ENCODE measurements around the gene ACAD8.
"Not testable (repeated sequence)": the region's sequence is repeated elsewhere in the genome, so short reads cannot be mapped to it uniquely, and the experiment has no call there.

The ACAD8 gene

GRCh38 chr11:134252346-134253187, 801 bp upstream of the ACAD8 start:
- H3K9me3 ChIP-seq (ENCODE audit: control insufficient read depth in 1 of 2, low read length in 2 of 2): no peaks in the 10 kb centered on the region
- H3K9ac ChIP-seq (ENCODE audit: low read depth in 1 of 2, low read length in 2 of 2): peak overlapping the region; percentile 85 to 89
- peaks cover 12 to 37% of the 10 kb centered on the region in 2 donors for H3K36me3 ChIP-seq (ENCODE audit: control insufficient read depth in 1 of 2, insufficient read depth in 2 of 2, low read length in 2 of 2)
- no peaks in the 10 kb centered on the region for H3K27me3 ChIP-seq (ENCODE audit: control insufficient read depth in 1 of 2, insufficient read depth in 2 of 2, low read length in 2 of 2)
- no peak overlapping the region for H3K27ac ChIP-seq (ENCODE audit: low read depth, low read length)
- peaks cover 11 to 22% of the 10 kb centered on the region in 2 donors for H3K4me1 ChIP-seq (ENCODE audit: control insufficient read depth in 1 of 2, insufficient read depth in 2 of 2, low read length in 2 of 2)
- peak overlapping the region; percentile 93 to 100 for H3K4me3 ChIP-seq (ENCODE audit: low read depth in 1 of 2, low read length in 2 of 2)

DNA sequence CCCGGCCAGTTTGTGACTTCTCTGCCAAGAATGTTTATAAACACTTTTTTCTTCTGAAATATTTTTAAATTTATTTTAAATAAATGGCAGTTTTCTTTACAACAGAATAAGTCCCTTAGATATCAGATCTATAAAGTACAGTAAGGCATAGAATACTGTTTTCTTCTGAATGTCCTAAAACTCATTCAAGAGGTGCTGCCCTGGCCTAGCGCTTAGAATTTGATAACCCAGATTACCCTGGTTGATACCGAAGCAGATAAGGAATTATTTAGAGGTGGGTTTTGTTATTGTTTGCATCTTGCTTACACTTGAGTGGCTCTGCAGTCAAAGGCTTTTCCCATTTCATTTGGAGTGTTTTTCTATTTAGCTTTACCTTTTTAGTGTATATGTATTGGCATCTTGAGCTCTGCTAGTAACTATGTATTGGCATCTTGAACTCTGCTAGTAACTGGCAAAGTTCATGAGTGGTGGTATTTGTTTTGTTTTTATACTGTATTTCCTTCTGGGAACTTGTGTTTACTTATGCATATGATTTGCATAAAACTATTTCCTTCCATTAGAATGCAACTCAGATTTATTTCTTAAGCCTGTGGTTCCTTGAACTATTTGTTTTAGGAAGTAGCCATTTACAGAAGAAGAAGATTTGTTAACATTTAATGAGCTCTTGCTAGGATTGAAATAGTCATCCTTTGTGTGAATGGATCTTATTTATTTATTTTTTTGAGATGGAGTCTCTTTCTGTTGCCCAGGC, 1.2 kb downstream of the ACAD8 start:
- Histone ChIP-seq H3K36me3 (ENCODE audit: control insufficient read depth in 1 of 2, insufficient read depth in 2 of 2, low read length in 2 of 2) (peaks cover 16 to 36% of the 10 kb centered on the region in 2 donors), H3K9me3 (ENCODE audit: control insufficient read depth in 1 of 2, low read length in 2 of 2) (no peaks in the 10 kb centered on the region), H3K9ac (ENCODE audit: low read depth in 1 of 2, low read length in 2 of 2) (peak overlapping the region in 1 of 2 donors; percentile 49), H3K4me1 (ENCODE audit: control insufficient read depth in 1 of 2, insufficient read depth in 2 of 2, low read length in 2 of 2) (peaks cover 11 to 22% of the 10 kb centered on the region in 2 donors), H3K27ac (ENCODE audit: low read depth, low read length) (no peak overlapping the region), H3K4me3 (ENCODE audit: low read depth in 1 of 2, low read length in 2 of 2) (peak overlapping the region in 1 of 2 donors; percentile 100), H3K27me3 (ENCODE audit: control insufficient read depth in 1 of 2, insufficient read depth in 2 of 2, low read length in 2 of 2) (no peaks in the 10 kb centered on the region)

DNA sequence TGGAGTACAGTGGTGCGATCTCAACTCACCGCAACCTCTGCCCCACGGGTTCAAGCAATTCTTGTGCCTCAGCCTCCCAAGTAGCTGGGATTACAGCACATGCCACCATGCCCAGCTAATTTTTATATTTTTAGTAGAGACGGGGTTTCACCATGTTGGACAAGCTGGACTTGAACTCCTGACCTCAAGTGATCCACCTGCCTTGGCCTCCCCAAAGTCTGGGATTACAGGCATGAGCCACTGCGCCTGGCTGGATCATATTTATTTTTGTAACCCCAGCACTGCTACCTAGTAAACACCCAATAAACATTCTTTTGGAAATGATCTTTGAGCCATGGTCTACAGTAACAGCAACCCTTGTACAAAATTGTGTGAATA, 1.8 kb downstream of the ACAD8 start:
- not testable (repeated sequence) for H3K4me3 ChIP-seq (ENCODE audit: low read depth in 1 of 2, low read length in 2 of 2); H3K27me3 ChIP-seq (ENCODE audit: control insufficient read depth in 1 of 2, insufficient read depth in 2 of 2, low read length in 2 of 2); H3K27ac ChIP-seq (ENCODE audit: low read depth, low read length); H3K9ac ChIP-seq (ENCODE audit: low read depth in 1 of 2, low read length in 2 of 2); H3K9me3 ChIP-seq (ENCODE audit: control insufficient read depth in 1 of 2, low read length in 2 of 2)
- Histone ChIP-seq H3K4me1 (ENCODE audit: control insufficient read depth in 1 of 2, insufficient read depth in 2 of 2, low read length in 2 of 2) (peaks cover 11 to 22% of the 10 kb centered on the region in 2 donors), H3K36me3 (ENCODE audit: control insufficient read depth in 1 of 2, insufficient read depth in 2 of 2, low read length in 2 of 2) (peaks cover 15 to 36% of the 10 kb centered on the region in 2 donors)

GRCh38 chr11:134257101-134257500, 3.7 kb downstream of the ACAD8 start:
- Histone ChIP-seq H3K9me3 (ENCODE audit: control insufficient read depth in 1 of 2, low read length in 2 of 2) (no peaks in the 10 kb centered on the region), H3K27ac (ENCODE audit: low read depth, low read length) (no peak overlapping the region), H3K4me1 (ENCODE audit: control insufficient read depth in 1 of 2, insufficient read depth in 2 of 2, low read length in 2 of 2) (peaks cover 7 to 16% of the 10 kb centered on the region in 2 donors), H3K9ac (ENCODE audit: low read depth in 1 of 2, low read length in 2 of 2) (no peak overlapping the region), H3K27me3 (ENCODE audit: control insufficient read depth in 1 of 2, insufficient read depth in 2 of 2, low read length in 2 of 2) (no peaks in the 10 kb centered on the region), H3K4me3 (ENCODE audit: low read depth in 1 of 2, low read length in 2 of 2) (no peak overlapping the region), H3K36me3 (ENCODE audit: control insufficient read depth in 1 of 2, insufficient read depth in 2 of 2, low read length in 2 of 2) (peaks cover 15 to 43% of the 10 kb centered on the region in 2 donors)

GRCh38 chr11:134258577-134258976, 5.2 kb downstream of the ACAD8 start:
- Histone ChIP-seq H3K9me3 (ENCODE audit: control insufficient read depth in 1 of 2, low read length in 2 of 2) (no peaks in the 10 kb centered on the region), H3K27ac (ENCODE audit: low read depth, low read length) (no peak overlapping the region), H3K36me3 (ENCODE audit: control insufficient read depth in 1 of 2, insufficient read depth in 2 of 2, low read length in 2 of 2) (peaks cover 15 to 58% of the 10 kb centered on the region in 2 donors), H3K4me3 (ENCODE audit: low read depth in 1 of 2, low read length in 2 of 2) (no peak overlapping the region), H3K27me3 (ENCODE audit: control insufficient read depth in 1 of 2, insufficient read depth in 2 of 2, low read length in 2 of 2) (no peaks in the 10 kb centered on the region), H3K9ac (ENCODE audit: low read depth in 1 of 2, low read length in 2 of 2) (no peak overlapping the region), H3K4me1 (ENCODE audit: control insufficient read depth in 1 of 2, insufficient read depth in 2 of 2, low read length in 2 of 2) (peaks cover 4 to 10% of the 10 kb centered on the region in 2 donors)

GRCh38 chr11:134260503-134260902, 7.1 kb downstream of the ACAD8 start:
- no peak overlapping the region for H3K9ac ChIP-seq (ENCODE audit: low read depth in 1 of 2, low read length in 2 of 2)
- H3K27me3 ChIP-seq (ENCODE audit: control insufficient read depth in 1 of 2, insufficient read depth in 2 of 2, low read length in 2 of 2): no peaks in the 10 kb centered on the region
- H3K36me3 ChIP-seq (ENCODE audit: control insufficient read depth in 1 of 2, insufficient read depth in 2 of 2, low read length in 2 of 2): peaks cover 15 to 59% of the 10 kb centered on the region in 2 donors
- no peaks in the 10 kb centered on the region for H3K9me3 ChIP-seq (ENCODE audit: control insufficient read depth in 1 of 2, low read length in 2 of 2)
- H3K4me3 ChIP-seq (ENCODE audit: low read depth in 1 of 2, low read length in 2 of 2): no peak overlapping the region
- H3K27ac ChIP-seq (ENCODE audit: low read depth, low read length): no peak overlapping the region
- no peaks in the 10 kb centered on the region for H3K4me1 ChIP-seq (ENCODE audit: control insufficient read depth in 1 of 2, insufficient read depth in 2 of 2, low read length in 2 of 2)

DNA sequence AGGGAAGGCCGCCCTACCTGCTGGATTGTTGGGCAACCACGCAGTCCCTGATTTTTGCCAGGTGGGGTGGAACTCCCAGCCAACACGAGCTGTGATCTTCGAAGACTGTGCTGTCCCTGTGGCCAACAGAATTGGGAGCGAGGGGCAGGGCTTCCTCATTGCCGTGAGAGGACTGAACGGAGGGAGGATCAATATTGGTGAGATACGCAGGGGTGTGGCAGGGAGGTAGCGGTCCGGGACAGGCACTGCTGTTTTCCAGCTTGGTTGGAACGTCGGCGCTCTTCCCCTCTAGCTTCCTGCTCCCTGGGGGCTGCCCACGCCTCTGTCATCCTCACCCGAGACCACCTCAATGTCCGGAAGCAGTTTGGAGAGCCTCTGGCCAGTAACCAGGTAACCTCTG, 7.6 kb downstream of the ACAD8 start:
- no peaks in the 10 kb centered on the region for H3K9me3 ChIP-seq (ENCODE audit: control insufficient read depth in 1 of 2, low read length in 2 of 2)
- no peaks in the 10 kb centered on the region for H3K4me1 ChIP-seq (ENCODE audit: control insufficient read depth in 1 of 2, insufficient read depth in 2 of 2, low read length in 2 of 2)
- H3K36me3 ChIP-seq (ENCODE audit: control insufficient read depth in 1 of 2, insufficient read depth in 2 of 2, low read length in 2 of 2): peaks cover 15 to 59% of the 10 kb centered on the region in 2 donors
- H3K27ac ChIP-seq (ENCODE audit: low read depth, low read length): no peak overlapping the region
- no peak overlapping the region for H3K4me3 ChIP-seq (ENCODE audit: low read depth in 1 of 2, low read length in 2 of 2)
- H3K27me3 ChIP-seq (ENCODE audit: control insufficient read depth in 1 of 2, insufficient read depth in 2 of 2, low read length in 2 of 2): no peaks in the 10 kb centered on the region
- H3K9ac ChIP-seq (ENCODE audit: low read depth in 1 of 2, low read length in 2 of 2): no peak overlapping the region

DNA sequence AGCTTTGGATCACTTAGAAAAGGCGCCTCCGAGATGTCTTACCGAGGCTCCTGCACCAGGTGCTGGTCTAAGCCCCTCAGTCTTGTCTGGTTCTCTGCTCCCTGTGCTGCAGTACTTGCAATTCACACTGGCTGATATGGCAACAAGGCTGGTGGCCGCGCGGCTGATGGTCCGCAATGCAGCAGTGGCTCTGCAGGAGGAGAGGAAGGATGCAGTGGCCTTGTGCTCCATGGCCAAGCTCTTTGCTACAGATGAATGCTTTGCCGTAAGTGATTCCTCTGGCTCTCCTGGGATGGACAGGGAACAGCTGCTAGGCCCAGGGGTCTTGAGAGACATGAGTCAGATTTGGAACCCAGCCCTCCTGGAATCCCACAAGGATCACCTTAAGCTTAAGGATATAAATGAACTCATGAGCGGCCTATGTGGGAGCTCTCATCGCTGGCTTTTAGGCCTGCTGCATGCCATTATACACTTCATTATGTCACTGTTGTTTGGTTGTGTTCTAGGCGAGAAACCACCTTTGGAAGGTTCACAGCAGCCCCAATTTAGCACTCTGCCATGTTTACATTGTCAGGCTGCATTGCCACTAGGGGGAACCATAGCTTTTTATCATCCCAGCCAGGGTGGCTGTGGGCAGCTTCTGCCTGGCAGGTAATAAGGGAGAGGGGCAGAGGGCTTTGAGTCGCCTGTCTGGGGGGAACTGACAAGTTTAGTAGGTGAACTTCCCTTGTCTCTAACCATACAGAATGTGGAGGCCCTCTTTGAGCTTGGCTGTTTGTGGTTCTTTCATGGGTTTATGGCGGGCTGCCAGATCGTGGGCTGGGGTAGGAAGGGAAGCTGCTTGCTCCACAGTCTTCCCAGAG, 8.5 kb downstream of the ACAD8 start:
- no peaks in the 10 kb centered on the region for H3K27me3 ChIP-seq (ENCODE audit: control insufficient read depth in 1 of 2, insufficient read depth in 2 of 2, low read length in 2 of 2)
- no peak overlapping the region for H3K27ac ChIP-seq (ENCODE audit: low read depth, low read length)
- H3K4me1 ChIP-seq (ENCODE audit: control insufficient read depth in 1 of 2, insufficient read depth in 2 of 2, low read length in 2 of 2): no peaks in the 10 kb centered on the region
- no peak overlapping the region for H3K4me3 ChIP-seq (ENCODE audit: low read depth in 1 of 2, low read length in 2 of 2)
- no peaks in the 10 kb centered on the region for H3K9me3 ChIP-seq (ENCODE audit: control insufficient read depth in 1 of 2, low read length in 2 of 2)
- H3K9ac ChIP-seq (ENCODE audit: low read depth in 1 of 2, low read length in 2 of 2): no peak overlapping the region
- H3K36me3 ChIP-seq (ENCODE audit: control insufficient read depth in 1 of 2, insufficient read depth in 2 of 2, low read length in 2 of 2): peaks cover 15 to 58% of the 10 kb centered on the region in 2 donors

- no peak overlapping the region for H3K9ac ChIP-seq (ENCODE audit: low read depth in 1 of 2, low read length in 2 of 2)
- no peak overlapping the region for H3K4me3 ChIP-seq (ENCODE audit: low read depth in 1 of 2, low read length in 2 of 2)
- no peaks in the 10 kb centered on the region for H3K9me3 ChIP-seq (ENCODE audit: control insufficient read depth in 1 of 2, low read length in 2 of 2)
- H3K27me3 ChIP-seq (ENCODE audit: control insufficient read depth in 1 of 2, insufficient read depth in 2 of 2, low read length in 2 of 2): no peaks in the 10 kb centered on the region
- no peaks in the 10 kb centered on the region for H3K4me1 ChIP-seq (ENCODE audit: control insufficient read depth in 1 of 2, insufficient read depth in 2 of 2, low read length in 2 of 2)
- no peak overlapping the region for H3K27ac ChIP-seq (ENCODE audit: low read depth, low read length)
- peaks cover 0 to 34% of the 10 kb centered on the region in 2 donors for H3K36me3 ChIP-seq (ENCODE audit: control insufficient read depth in 1 of 2, insufficient read depth in 2 of 2, low read length in 2 of 2)
Measured at GRCh38 chr11:134264966-134265764, 11.8 kb downstream of the ACAD8 start.
